ENCODE measurements around the gene NF1. TPM values are rescaled to one million over a fixed set of nuclear protein-coding genes. Genes with fewer than 3 reads are reported as not detected.
"Not testable (repeated sequence)": the region's sequence is repeated elsewhere in the genome, so short reads cannot be mapped to it uniquely, and the experiment has no call there.

Gene NF1
- total and polyA plus RNA-seq, 4 donors = 8.4 to 116 (median 25.5) TPM

GRCh38 chr17:31079731-31080130, 15.0 kb upstream of the NF1 start:
- WGBS, 2 donors = 55 to 59% methylated on average over 1 of the region's 1 CpG
- Histone ChIP-seq H3K27ac (ENCODE audit: low read depth in 1 of 2, low read length in 1 of 2) (no peak overlapping the region), H3K9ac (ENCODE audit: insufficient read depth in 1 of 2, low read length in 2 of 2) (no peak overlapping the region), H3K4me3 (no peak overlapping the region), H3K27me3 (ENCODE audit: control insufficient read depth in 3 of 3, insufficient read depth in 3 of 3, low read length in 2 of 3) (no peaks in the 10 kb centered on the region), H3K36me3 (ENCODE audit: control insufficient read depth in 4 of 4, insufficient read depth in 4 of 4, low read length in 4 of 4) (no peaks in the 10 kb centered on the region), H3K4me1 (ENCODE audit: control insufficient read depth in 5 of 5, insufficient read depth in 5 of 5, low read length in 5 of 5) (peaks cover 0 to 1% (median 0%) of the 10 kb centered on the region in 5 donors), H3K9me3 (ENCODE audit: control insufficient read depth in 4 of 4, insufficient read depth in 3 of 4, low read length in 3 of 4) (no peaks in the 10 kb centered on the region)
- ATAC-seq (ENCODE audit: insufficient read depth, low FRiP score) (no peak), DNase-seq (no peak)
- TF ChIP-seq, protein P1, sequence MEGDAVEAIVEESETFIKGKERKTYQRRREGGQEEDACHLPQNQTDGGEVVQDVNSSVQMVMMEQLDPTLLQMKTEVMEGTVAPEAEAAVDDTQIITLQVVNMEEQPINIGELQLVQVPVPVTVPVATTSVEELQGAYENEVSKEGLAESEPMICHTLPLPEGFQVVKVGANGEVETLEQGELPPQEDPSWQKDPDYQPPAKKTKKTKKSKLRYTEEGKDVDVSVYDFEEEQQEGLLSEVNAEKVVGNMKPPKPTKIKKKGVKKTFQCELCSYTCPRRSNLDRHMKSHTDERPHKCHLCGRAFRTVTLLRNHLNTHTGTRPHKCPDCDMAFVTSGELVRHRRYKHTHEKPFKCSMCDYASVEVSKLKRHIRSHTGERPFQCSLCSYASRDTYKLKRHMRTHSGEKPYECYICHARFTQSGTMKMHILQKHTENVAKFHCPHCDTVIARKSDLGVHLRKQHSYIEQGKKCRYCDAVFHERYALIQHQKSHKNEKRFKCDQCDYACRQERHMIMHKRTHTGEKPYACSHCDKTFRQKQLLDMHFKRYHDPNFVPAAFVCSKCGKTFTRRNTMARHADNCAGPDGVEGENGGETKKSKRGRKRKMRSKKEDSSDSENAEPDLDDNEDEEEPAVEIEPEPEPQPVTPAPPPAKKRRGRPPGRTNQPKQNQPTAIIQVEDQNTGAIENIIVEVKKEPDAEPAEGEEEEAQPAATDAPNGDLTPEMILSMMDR (IDR thresholded peaks at IDR 0.05; ENCODE audit: control extremely low read depth, extremely low read depth) = no peak

DNA sequence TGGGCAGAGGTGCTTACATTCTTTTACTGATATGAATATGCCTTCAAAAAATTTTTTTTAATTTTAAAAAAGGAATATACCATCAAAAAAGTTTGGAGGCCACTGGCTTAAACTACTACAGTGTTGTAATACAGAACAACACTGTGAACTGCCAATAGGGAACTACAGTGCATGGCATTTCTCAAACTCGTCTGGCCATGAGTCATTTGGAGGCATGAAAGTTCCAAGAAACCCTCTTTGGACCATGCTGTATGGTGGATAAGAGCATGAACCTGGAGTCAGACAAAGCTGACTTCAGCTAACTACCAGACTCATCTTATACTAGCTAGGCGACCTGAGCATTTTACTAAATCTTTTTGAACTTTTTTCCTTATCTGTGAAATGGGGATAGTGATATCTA, 9.2 kb upstream of the NF1 start:
- DNase-seq (no peak), ATAC-seq (ENCODE audit: insufficient read depth, low FRiP score) (no peak)
- no peak overlapping the region for H3K27ac ChIP-seq (ENCODE audit: low read depth in 1 of 2, low read length in 1 of 2)
- no peaks in the 10 kb centered on the region for H3K36me3 ChIP-seq (ENCODE audit: control insufficient read depth in 4 of 4, insufficient read depth in 4 of 4, low read length in 4 of 4)
- H3K4me1 ChIP-seq (ENCODE audit: control insufficient read depth in 5 of 5, insufficient read depth in 5 of 5, low read length in 5 of 5) = peaks cover 0 to 8% (median 0%) of the 10 kb centered on the region in 5 donors
- TF ChIP-seq, protein P1 (IDR thresholded peaks at IDR 0.05; ENCODE audit: control extremely low read depth, extremely low read depth) = no peak
- H3K27me3 ChIP-seq (ENCODE audit: control insufficient read depth in 3 of 3, insufficient read depth in 3 of 3, low read length in 2 of 3) = no peaks in the 10 kb centered on the region
- WGBS, 2 donors = 75 to 76% methylated on average over 2 of the region's 2 CpGs
- H3K9ac ChIP-seq (ENCODE audit: insufficient read depth in 1 of 2, low read length in 2 of 2) = no peak overlapping the region
- H3K4me3 ChIP-seq = no peak overlapping the region
- no peaks in the 10 kb centered on the region for H3K9me3 ChIP-seq (ENCODE audit: control insufficient read depth in 4 of 4, insufficient read depth in 3 of 4, low read length in 3 of 4)

GRCh38 chr17:31089471-31089870, 5.3 kb upstream of the NF1 start:
- ATAC-seq (ENCODE audit: insufficient read depth, low FRiP score) = no peak
- H3K9me3 ChIP-seq (ENCODE audit: control insufficient read depth in 4 of 4, insufficient read depth in 3 of 4, low read length in 3 of 4) = no peaks in the 10 kb centered on the region
- DNase-seq = no peak
- H3K27ac ChIP-seq (ENCODE audit: low read depth in 1 of 2, low read length in 1 of 2) = no peak overlapping the region
- TF ChIP-seq, protein P1 (IDR thresholded peaks at IDR 0.05; ENCODE audit: control extremely low read depth, extremely low read depth) = no peak
- H3K27me3 ChIP-seq (ENCODE audit: control insufficient read depth in 3 of 3, insufficient read depth in 3 of 3, low read length in 2 of 3) = no peaks in the 10 kb centered on the region
- H3K4me1 ChIP-seq (ENCODE audit: control insufficient read depth in 5 of 5, insufficient read depth in 5 of 5, low read length in 5 of 5) = peaks cover 0 to 11% (median 0%) of the 10 kb centered on the region in 5 donors
- no peaks in the 10 kb centered on the region for H3K36me3 ChIP-seq (ENCODE audit: control insufficient read depth in 4 of 4, insufficient read depth in 4 of 4, low read length in 4 of 4)
- H3K9ac ChIP-seq (ENCODE audit: insufficient read depth in 1 of 2, low read length in 2 of 2) = no peak overlapping the region
- H3K4me3 ChIP-seq = no peak overlapping the region
- 82 to 88% methylated on average over 3 of the region's 3 CpGs for WGBS, 2 donors

DNA sequence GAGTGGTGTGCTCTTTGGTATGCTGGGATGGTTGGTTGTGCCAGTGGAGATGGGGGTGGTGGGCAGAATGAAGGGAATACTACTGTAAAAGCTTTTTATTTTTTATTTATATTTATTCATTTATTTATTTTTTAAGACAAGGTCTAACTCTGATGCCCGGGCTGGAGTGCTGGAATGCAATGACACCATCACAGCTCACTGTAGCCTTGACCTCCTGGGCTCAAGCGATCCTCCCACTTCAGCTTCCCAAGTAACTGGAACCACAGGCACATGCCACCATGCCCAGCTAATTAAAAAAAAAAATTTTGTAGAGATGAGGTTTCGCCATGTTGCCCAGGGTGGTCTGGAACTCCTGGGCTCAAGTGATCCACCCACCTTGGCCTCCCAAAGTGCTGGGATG, 4.1 kb upstream of the NF1 start:
- not testable (repeated sequence) for DNase-seq; H3K27ac ChIP-seq (ENCODE audit: low read depth in 1 of 2, low read length in 1 of 2); H3K9ac ChIP-seq (ENCODE audit: insufficient read depth in 1 of 2, low read length in 2 of 2); H3K36me3 ChIP-seq (ENCODE audit: control insufficient read depth in 4 of 4, insufficient read depth in 4 of 4, low read length in 4 of 4); ATAC-seq (ENCODE audit: insufficient read depth, low FRiP score); H3K9me3 ChIP-seq (ENCODE audit: control insufficient read depth in 4 of 4, insufficient read depth in 3 of 4, low read length in 3 of 4); H3K4me3 ChIP-seq; H3K27me3 ChIP-seq (ENCODE audit: control insufficient read depth in 3 of 3, insufficient read depth in 3 of 3, low read length in 2 of 3)
- WGBS, 2 donors = 93 to 98% methylated on average over 3 of the region's 3 CpGs
- peaks cover 0 to 11% (median 0%) of the 10 kb centered on the region in 5 donors for H3K4me1 ChIP-seq (ENCODE audit: control insufficient read depth in 5 of 5, insufficient read depth in 5 of 5, low read length in 5 of 5)

Measured in lung (tissue), 12 donors.